Spleen (tissue), 7 donors: Measurements from ENCODE around the gene SLC1A3.

ENCODE experiments used
- POLR2A ChIP-seq, 3 donors: fragments of 450-650 bp; IDR thresholded peaks; one replicate each; pipeline ENCODE4 v1.5.1; 2017; ENCODE audit warnings: antibody characterized with exemption in 3 of 3, mild to moderate bottlenecking in 1 of 3
- TF ChIP-seq, protein P1 (sequence below), 11 experiments: fragments of 200-600 bp in 7 of 11; fragments of 450-650 bp in 4 of 11; sonication (generic) in 4 of 11; IDR thresholded peaks in 8 of 11; conservative IDR thresholded peaks in 3 of 11; 1 replicate in 7 of 11; 2 replicates in 4 of 11; pipeline versions ENCODE4 v1.4.0 to v1.8.0; 2016 to 2021; ENCODE audit warnings: antibody characterized with exemption in 11 of 11, inconsistent platforms in 4 of 11, mild to moderate bottlenecking in 1 of 11
- donor health status: DM: no; HTN: no; CAD: no; lungs with moderate emphysema.
- donor health status: DM: no; HTN: no; CAD: no.
- donor health status: DM: no; HTN: no; CAD: no.

DNA sequence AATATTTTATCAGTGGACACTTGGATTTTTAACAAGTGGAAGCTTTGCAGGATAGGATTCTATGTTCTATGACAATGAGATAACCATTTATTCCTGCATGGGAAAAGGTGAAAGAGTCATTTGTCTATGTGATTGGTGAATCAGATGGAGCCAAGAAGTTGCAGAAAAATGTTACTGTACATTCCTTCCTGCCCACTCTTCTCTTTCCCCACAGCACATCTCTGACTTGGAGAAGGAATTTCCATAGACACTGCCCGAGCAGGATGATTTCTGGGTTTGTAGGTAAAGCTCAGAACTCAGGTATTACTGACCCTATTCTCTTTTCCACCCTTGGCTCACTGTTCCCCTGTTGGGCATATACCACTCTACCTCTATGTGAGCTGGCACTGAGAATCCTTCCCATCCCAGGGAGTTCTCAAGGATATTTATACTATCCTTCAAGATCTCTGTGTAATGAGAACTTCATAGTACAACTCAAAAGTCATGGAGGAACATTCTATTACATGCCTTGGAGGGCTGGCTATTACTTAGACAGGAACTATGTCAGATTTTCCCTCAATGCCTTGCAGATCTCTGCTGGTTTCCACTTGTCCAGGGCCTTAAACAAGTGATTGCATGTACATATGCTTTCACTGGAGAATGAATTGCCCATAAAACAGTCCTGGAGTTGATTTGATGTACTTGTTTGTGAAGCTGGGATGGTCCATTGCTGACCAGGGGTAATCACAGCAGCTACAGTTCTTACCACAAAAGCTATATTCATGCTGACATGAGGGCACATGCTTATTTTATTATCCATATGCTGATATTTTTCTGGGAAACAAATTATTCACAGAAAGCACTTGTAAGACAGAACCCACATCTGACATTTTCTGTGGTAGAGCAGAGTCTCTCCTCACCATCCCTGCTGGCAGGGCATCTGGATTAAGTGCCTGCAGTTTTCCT lies 24.1 kb downstream of the SLC1A3 start:
- TF ChIP-seq, protein P1, sequence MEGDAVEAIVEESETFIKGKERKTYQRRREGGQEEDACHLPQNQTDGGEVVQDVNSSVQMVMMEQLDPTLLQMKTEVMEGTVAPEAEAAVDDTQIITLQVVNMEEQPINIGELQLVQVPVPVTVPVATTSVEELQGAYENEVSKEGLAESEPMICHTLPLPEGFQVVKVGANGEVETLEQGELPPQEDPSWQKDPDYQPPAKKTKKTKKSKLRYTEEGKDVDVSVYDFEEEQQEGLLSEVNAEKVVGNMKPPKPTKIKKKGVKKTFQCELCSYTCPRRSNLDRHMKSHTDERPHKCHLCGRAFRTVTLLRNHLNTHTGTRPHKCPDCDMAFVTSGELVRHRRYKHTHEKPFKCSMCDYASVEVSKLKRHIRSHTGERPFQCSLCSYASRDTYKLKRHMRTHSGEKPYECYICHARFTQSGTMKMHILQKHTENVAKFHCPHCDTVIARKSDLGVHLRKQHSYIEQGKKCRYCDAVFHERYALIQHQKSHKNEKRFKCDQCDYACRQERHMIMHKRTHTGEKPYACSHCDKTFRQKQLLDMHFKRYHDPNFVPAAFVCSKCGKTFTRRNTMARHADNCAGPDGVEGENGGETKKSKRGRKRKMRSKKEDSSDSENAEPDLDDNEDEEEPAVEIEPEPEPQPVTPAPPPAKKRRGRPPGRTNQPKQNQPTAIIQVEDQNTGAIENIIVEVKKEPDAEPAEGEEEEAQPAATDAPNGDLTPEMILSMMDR (IDR thresholded peaks at IDR 0.05 in 8 of 11, conservative IDR thresholded peaks at IDR 0.05 in 3 of 11), result no peak
- TF ChIP-seq POLR2A (IDR thresholded peaks at IDR 0.05), result no peak
